ENCODE data around the gene PPP1R11. TPM values are rescaled to one million over a fixed set of nuclear protein-coding genes. Genes with fewer than 3 reads are reported as not detected.

Gene PPP1R11
- total RNA-seq, 1 donor from 2014 or later, result 22.7 TPM

DNA sequence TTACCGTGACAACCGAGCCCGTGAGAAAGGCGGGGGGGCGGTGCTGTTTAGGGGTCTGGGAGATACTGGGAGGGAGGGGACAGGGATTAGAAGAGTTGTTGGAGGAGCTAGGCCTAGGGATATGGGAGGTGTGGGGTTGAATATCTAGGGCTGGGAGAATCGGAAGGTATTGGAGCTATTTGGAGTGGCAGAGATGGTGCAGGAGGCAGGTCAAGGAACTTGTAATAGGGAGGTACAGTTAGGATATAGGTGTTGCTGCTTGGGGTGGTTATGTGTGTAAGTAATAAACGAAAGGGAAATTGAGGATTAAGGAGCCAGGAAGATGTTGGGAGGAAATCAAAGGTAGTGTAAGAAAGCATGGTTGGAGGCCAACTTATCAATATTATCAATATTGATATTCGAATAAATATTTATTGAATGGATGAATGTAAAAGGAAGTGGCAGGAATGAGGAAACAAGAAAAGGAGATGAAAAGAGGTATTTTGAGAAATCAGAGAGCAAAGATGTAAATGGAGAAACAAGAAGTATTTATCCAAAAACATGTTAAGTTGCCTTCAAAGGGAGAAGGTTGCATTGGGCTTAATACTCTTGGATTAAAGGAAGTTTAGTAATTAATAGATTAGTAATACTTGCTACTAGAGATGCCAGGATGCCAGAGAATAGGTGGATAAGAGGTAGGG is 602 bp downstream of the PPP1R11 start:
- H3K27ac ChIP-seq, result no peak overlapping the region

DNA sequence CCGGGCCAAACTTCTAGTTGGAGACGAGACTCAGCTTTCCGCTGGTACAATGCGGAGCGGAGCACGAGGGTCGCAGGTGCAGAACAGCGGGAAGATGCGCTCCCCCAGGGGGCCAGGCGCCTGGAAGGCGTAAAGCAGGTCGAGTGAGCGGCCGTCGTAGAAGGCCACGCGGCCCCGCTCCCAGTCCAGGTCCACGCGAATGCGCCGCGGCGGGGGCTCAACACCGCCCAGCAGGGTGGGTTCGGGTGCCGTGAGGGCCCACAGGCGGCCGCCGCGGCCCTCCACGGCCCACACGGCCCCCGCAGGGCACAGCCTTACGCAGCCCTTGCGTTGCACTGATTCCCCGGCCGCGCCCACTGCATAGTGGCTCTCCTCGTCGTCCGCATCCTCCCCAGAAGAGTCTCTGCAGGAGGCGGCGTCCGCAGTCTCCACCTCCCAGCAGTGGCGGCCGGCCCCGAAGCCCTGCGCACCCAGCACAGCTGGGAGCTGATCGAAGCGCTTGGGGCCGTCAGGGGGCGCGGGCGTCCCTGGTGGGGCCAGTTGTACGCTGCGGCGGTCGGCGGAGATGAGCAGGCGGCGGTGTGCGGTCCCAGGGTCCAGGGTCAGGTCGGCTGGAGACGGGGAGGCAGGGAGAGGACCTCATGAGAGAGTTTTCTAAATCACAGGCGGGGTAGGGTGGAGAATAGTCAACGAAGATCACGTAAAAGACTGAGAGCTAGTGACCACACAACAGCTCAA is 4.3 kb downstream of the PPP1R11 start:
- Mint-ChIP-seq H3K9me3 (peaks cover 8% of the 10 kb centered on the region), H3K27ac (no peak overlapping the region), H3K36me3 (peaks cover 17% of the 10 kb centered on the region), H3K27me3 (ENCODE audit: insufficient read depth, low read depth) (peaks cover 57% of the 10 kb centered on the region), H3K4me3 (peak overlapping the region; percentile 14), H3K4me1 (peaks cover 31% of the 10 kb centered on the region)
- no peak overlapping the region for H3K9ac ChIP-seq
- H3K36me3 ChIP-seq, result no peaks in the 10 kb centered on the region
- no peaks in the 10 kb centered on the region for H4K20me1 ChIP-seq (ENCODE audit: low read depth)
- peak overlapping the region; percentile 36 for H3K4me3 ChIP-seq
- no peak overlapping the region for H3K27ac ChIP-seq
- H3K4me1 ChIP-seq, result peaks cover 23% of the 10 kb centered on the region
- H3K4me2 ChIP-seq, result peak overlapping the region; percentile 71
- peaks cover 70% of the 10 kb centered on the region for H3K27me3 ChIP-seq
- TF ChIP-seq EZH2phosphoT487 (IDR thresholded peaks at IDR 0.05) (peak; percentile 68), EZH2 (IDR thresholded peaks at IDR 0.05) (peak; percentile 85)
- TF ChIP-seq, protein P1, sequence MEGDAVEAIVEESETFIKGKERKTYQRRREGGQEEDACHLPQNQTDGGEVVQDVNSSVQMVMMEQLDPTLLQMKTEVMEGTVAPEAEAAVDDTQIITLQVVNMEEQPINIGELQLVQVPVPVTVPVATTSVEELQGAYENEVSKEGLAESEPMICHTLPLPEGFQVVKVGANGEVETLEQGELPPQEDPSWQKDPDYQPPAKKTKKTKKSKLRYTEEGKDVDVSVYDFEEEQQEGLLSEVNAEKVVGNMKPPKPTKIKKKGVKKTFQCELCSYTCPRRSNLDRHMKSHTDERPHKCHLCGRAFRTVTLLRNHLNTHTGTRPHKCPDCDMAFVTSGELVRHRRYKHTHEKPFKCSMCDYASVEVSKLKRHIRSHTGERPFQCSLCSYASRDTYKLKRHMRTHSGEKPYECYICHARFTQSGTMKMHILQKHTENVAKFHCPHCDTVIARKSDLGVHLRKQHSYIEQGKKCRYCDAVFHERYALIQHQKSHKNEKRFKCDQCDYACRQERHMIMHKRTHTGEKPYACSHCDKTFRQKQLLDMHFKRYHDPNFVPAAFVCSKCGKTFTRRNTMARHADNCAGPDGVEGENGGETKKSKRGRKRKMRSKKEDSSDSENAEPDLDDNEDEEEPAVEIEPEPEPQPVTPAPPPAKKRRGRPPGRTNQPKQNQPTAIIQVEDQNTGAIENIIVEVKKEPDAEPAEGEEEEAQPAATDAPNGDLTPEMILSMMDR (IDR thresholded peaks at IDR 0.05), result peak; percentile 34
- peak; percentile 65 for DNase-seq (ENCODE audit: low spot score)
- no peak overlapping the region for H2AFZ ChIP-seq (replicated peaks)
- no peaks in the 10 kb centered on the region for H3K9me3 ChIP-seq (ENCODE audit: low read depth)
- peaks cover 6% of the 10 kb centered on the region for H3K79me2 ChIP-seq (ENCODE audit: low read depth)
- peaks cover 24% of the 10 kb centered on the region for H3F3A ChIP-seq (ENCODE audit: low read depth)

More for the DNA sequence above, 602 bp downstream of the PPP1R11 start:
- Histone ChIP-seq H3K9ac (no peak overlapping the region), H2AFZ (replicated peaks) (peak overlapping the region; percentile 81), H3K36me3 (peaks cover 6% of the 10 kb centered on the region), H3K4me3 (peak overlapping the region; percentile 71), H3K27me3 (peaks cover 34% of the 10 kb centered on the region), H3K4me2 (peak overlapping the region; percentile 76), H3K9me3 (ENCODE audit: low read depth) (no peaks in the 10 kb centered on the region), H4K20me1 (ENCODE audit: low read depth) (no peaks in the 10 kb centered on the region), H3K79me2 (ENCODE audit: low read depth) (peaks cover 8% of the 10 kb centered on the region), H3F3A (ENCODE audit: low read depth) (peaks cover 20% of the 10 kb centered on the region), H3K4me1 (peaks cover 21% of the 10 kb centered on the region)
- Mint-ChIP-seq H3K36me3 (peaks cover 20% of the 10 kb centered on the region), H3K4me3 (peak overlapping the region; percentile 87), H3K27me3 (ENCODE audit: insufficient read depth, low read depth) (peaks cover 28% of the 10 kb centered on the region), H3K27ac (peak overlapping the region; percentile 35), H3K4me1 (peaks cover 30% of the 10 kb centered on the region), H3K9me3 (peaks cover 8% of the 10 kb centered on the region)
- DNase-seq (ENCODE audit: low spot score), result peak; percentile 98
- TF ChIP-seq EZH2phosphoT487 (IDR thresholded peaks at IDR 0.05) (no peak), EZH2 (IDR thresholded peaks at IDR 0.05) (no peak)
- TF ChIP-seq, protein P1 (IDR thresholded peaks at IDR 0.05), result no peak

DNA sequence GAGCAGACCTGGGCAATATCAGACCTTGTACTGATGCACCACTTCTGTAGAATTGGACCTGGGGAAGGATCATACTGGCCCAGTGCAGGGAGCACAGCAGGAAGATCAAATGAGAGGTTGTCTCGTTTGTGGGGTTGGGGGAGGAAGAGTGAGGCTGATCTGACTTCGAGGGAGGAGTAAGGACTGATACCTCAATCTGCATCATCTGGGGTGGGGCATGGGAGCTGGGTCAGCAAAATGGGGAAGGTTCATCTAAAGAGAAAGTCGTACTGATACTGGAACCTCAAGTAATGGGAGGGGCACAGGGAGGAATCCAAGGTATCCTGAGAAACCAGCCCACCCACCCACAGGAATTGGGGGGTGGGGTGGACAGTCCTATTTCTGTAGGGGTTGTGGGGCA is 4.9 kb downstream of the PPP1R11 start:
- H3K27ac Mint-ChIP-seq, result no peak overlapping the region
- peaks cover 59% of the 10 kb centered on the region for H3K27me3 Mint-ChIP-seq (ENCODE audit: insufficient read depth, low read depth)

More for the DNA sequence above, 4.9 kb downstream of the PPP1R11 start:
- DNase-seq (ENCODE audit: low spot score), result no peak
- H3K9me3 Mint-ChIP-seq, result peaks cover 8% of the 10 kb centered on the region
- peak overlapping the region; percentile 14 for H3K4me3 Mint-ChIP-seq
- Histone ChIP-seq H3K9ac (no peak overlapping the region), H3K4me3 (peak overlapping the region; percentile 36), H3K79me2 (ENCODE audit: low read depth) (peaks cover 6% of the 10 kb centered on the region), H3K27me3 (peaks cover 76% of the 10 kb centered on the region), H4K20me1 (ENCODE audit: low read depth) (no peaks in the 10 kb centered on the region), H3K4me1 (peaks cover 21% of the 10 kb centered on the region), H3K36me3 (no peaks in the 10 kb centered on the region), H3F3A (ENCODE audit: low read depth) (peaks cover 18% of the 10 kb centered on the region), H2AFZ (replicated peaks) (no peak overlapping the region), H3K9me3 (ENCODE audit: low read depth) (no peaks in the 10 kb centered on the region), H3K27ac (no peak overlapping the region), H3K4me2 (peak overlapping the region; percentile 71)
- peaks cover 17% of the 10 kb centered on the region for H3K36me3 Mint-ChIP-seq
- peaks cover 30% of the 10 kb centered on the region for H3K4me1 Mint-ChIP-seq
- no peak for TF ChIP-seq EZH2 (IDR thresholded peaks at IDR 0.05)
- TF ChIP-seq, protein P1 (IDR thresholded peaks at IDR 0.05), result no peak
- no peak for TF ChIP-seq EZH2phosphoT487 (IDR thresholded peaks at IDR 0.05)

Measured in neural progenitor cell (in vitro differentiated cells).